HPDE6-E6E7 (cell line): ENCODE results near the gene MYZAP.

ENCODE experiments used
- DNase-seq: peaks from one replicate; pipeline ENCODE4 v3.0.0; 2011; ENCODE audit warnings: missing footprints; ENCODE audit errors: extremely low spot score

MYZAP gene

GRCh38 chr15:57625703-57626448 is 34.2 kb downstream of the MYZAP start:
- no peak for DNase-seq

- DNase-seq, result no peak
These were observed 35.2 kb downstream of the MYZAP start for GRCh38 chr15:57626713-57627440.

- no peak for DNase-seq
These were observed 39.8 kb downstream of the MYZAP start for GRCh38 chr15:57631386-57632110.

- no peak for DNase-seq
These were observed 42.6 kb downstream of the MYZAP start for GRCh38 chr15:57634290-57634689.

- DNase-seq, result no peak
These were observed 43.7 kb downstream of the MYZAP start for GRCh38 chr15:57635300-57635909.

- no peak for DNase-seq
These were observed 46.1 kb downstream of the MYZAP start for GRCh38 chr15:57637846-57638245.

GRCh38 chr15:57639306-57639705 is 47.6 kb downstream of the MYZAP start:
- no peak for DNase-seq

GRCh38 chr15:57640930-57641682 is 49.4 kb downstream of the MYZAP start:
- peak; percentile 8 for DNase-seq

GRCh38 chr15:57643826-57644225 is 52.1 kb downstream of the MYZAP start:
- DNase-seq, result no peak

GRCh38 chr15:57646087-57646486 is 54.4 kb downstream of the MYZAP start:
- no peak for DNase-seq

- DNase-seq, result no peak
These were observed 55.5 kb downstream of the MYZAP start for GRCh38 chr15:57647071-57647790.

- DNase-seq, result no peak
These were observed 56.1 kb downstream of the MYZAP start for GRCh38 chr15:57647791-57648130.

- no peak for DNase-seq
These were observed 57.4 kb downstream of the MYZAP start for GRCh38 chr15:57649138-57649537.

- no peak for DNase-seq
These were observed 59.7 kb downstream of the MYZAP start for GRCh38 chr15:57651445-57651844.

GRCh38 chr15:57652481-57652880 is 60.8 kb downstream of the MYZAP start:
- no peak for DNase-seq

GRCh38 chr15:57654153-57654852 is 62.6 kb downstream of the MYZAP start:
- no peak for DNase-seq

GRCh38 chr15:57655053-57655452 is 63.3 kb downstream of the MYZAP start:
- DNase-seq, result no peak

- no peak for DNase-seq
These were observed 64.1 kb downstream of the MYZAP start for GRCh38 chr15:57655809-57656208.

GRCh38 chr15:57656434-57656833 is 64.7 kb downstream of the MYZAP start:
- no peak for DNase-seq

GRCh38 chr15:57657619-57658018 is 65.9 kb downstream of the MYZAP start:
- no peak for DNase-seq
